ENCODE data around the gene MAN1A2. TPM values are rescaled to one million over a fixed set of nuclear protein-coding genes. Genes with fewer than 3 reads are reported as not detected.

Gene MAN1A2
- total RNA-seq, 5 donors from 2014 or later (not counting 1 experiment from before 2014, with no cell fraction given), result 43.3 to 64.4 (median 51.4) TPM

- Mint-ChIP-seq H3K27me3 (no peaks in the 10 kb centered on the region), H3K27ac (no peak overlapping the region), H3K4me3 (no peak overlapping the region), H3K9me3 (no peaks in the 10 kb centered on the region), H3K36me3 (no peaks in the 10 kb centered on the region), H3K4me1 (peaks cover 11 to 17% (median 12%) of the 10 kb centered on the region in 3 donors)
- ATAC-seq (replicated peaks in 1 of 4) (no peak), DNase-seq (no peak)
- POLR2A ChIA-PET, result interaction anchor here in 1 of 2 donors (0.6 kb wide), 1 partner anchor 18 kb away, joined by 4 read pairs; no protein-coding TSS in a partner anchor
- H3K4me3 ChIP-seq (ENCODE audit: control insufficient read depth in 1 of 2, extremely low read depth in 1 of 2, low read length in 1 of 2), result no peak overlapping the region
- no CpG with 5 or more reads among the region's 2 CpGs for WGBS (ENCODE audit: insufficient coverage)
- H3K27ac ChIP-seq (ENCODE audit: low read length), result no peak overlapping the region
- H3K36me3 ChIP-seq (ENCODE audit: control insufficient read depth in 2 of 2, extremely low read depth in 1 of 2, insufficient read depth in 1 of 2, low read length in 1 of 2), result no peaks in the 10 kb centered on the region
- no peaks in the 10 kb centered on the region for H3K9me3 ChIP-seq
- CTCF ChIA-PET, result interaction anchor here in 1 of 2 donors (0.7 kb wide), 1 partner anchor 1428 kb away, joined by 3 read pairs; no protein-coding TSS in a partner anchor
- H3K4me1 ChIP-seq (ENCODE audit: control insufficient read depth in 1 of 2, extremely low read depth in 1 of 2, insufficient read depth in 2 of 2, low read length in 2 of 2), result peaks cover 0 to 14% of the 10 kb centered on the region in 2 experiments
- H3K27me3 ChIP-seq (replicated peaks in 1 of 2; ENCODE audit: control insufficient read depth in 2 of 2, extremely low read depth in 1 of 2, insufficient read depth in 2 of 2, low read length in 1 of 2), result peaks cover 0 to 2% of the 10 kb centered on the region in 2 experiments
These were observed 210.1 kb downstream of the MAN1A2 start for GRCh38 chr1:117577191-117577885.

- no peak for ATAC-seq (replicated peaks in 1 of 4)
- Histone ChIP-seq H3K4me1 (ENCODE audit: control insufficient read depth in 1 of 2, extremely low read depth in 1 of 2, insufficient read depth in 2 of 2, low read length in 2 of 2) (peaks cover 0 to 3% of the 10 kb centered on the region in 2 experiments), H3K9me3 (no peaks in the 10 kb centered on the region), H3K27ac (ENCODE audit: low read length) (no peak overlapping the region), H3K4me3 (ENCODE audit: control insufficient read depth in 1 of 2, extremely low read depth in 1 of 2, low read length in 1 of 2) (no peak overlapping the region), H3K27me3 (replicated peaks in 1 of 2; ENCODE audit: control insufficient read depth in 2 of 2, extremely low read depth in 1 of 2, insufficient read depth in 2 of 2, low read length in 1 of 2) (peaks cover 0 to 7% of the 10 kb centered on the region in 2 experiments), H3K36me3 (ENCODE audit: control insufficient read depth in 2 of 2, extremely low read depth in 1 of 2, insufficient read depth in 1 of 2, low read length in 1 of 2) (no peaks in the 10 kb centered on the region)
- peaks cover 0 to 8% (median 3%) of the 10 kb centered on the region in 3 donors for H3K4me1 Mint-ChIP-seq
- WGBS (ENCODE audit: insufficient coverage), result 94% methylated on average over 3 of the region's 4 CpGs
- no peak overlapping the region for H3K27ac Mint-ChIP-seq
- no peak for DNase-seq
- CTCF ChIA-PET, result interaction anchor here (0.7 to 1.6 kb wide), 2 partner anchors 43 to 1429 kb away, joined by 3 to 11 read pairs; no protein-coding TSS in a partner anchor
- no peak overlapping the region for H3K4me3 Mint-ChIP-seq
- H3K36me3 Mint-ChIP-seq, result no peaks in the 10 kb centered on the region
- no peaks in the 10 kb centered on the region for H3K27me3 Mint-ChIP-seq
- peaks cover 0 to 2% (median 0%) of the 10 kb centered on the region in 3 donors for H3K9me3 Mint-ChIP-seq
- POLR2A ChIA-PET, result no interaction called here
These were observed 211.2 kb downstream of the MAN1A2 start for GRCh38 chr1:117578466-117578865.

Other genes starting within 250 kb of the MAN1A2 start
- gene TRIM45, start 245.7 kb upstream of the MAN1A2 start, total RNA-seq, result under 1 TPM; 0.23 to 0.65 (median 0.30) TPM
- gene VTCN1, start 156.5 kb upstream of the MAN1A2 start, total RNA-seq, result not detected
- 100 to 1,000 TPM in 1 of 5 donors, 10 to 100 TPM in 2, 1 to 10 TPM in 2; 7.6 to 133 (median 11.2) TPM for gene TENT5C, start 238.6 kb downstream of the MAN1A2 start, total RNA-seq